C4-2B (cell line): ENCODE data around the gene RPS3.
"Not testable (repeated sequence)": the region's sequence is repeated elsewhere in the genome, so short reads cannot be mapped to it uniquely, and the experiment has no call there.

Experiments used
- H3K27ac ChIP-seq: fragments of 450-650 bp; 2 replicates; pipeline ENCODE4 v1.5.1; 2017
- ZFX ChIP-seq: fragments of 450-650 bp; IDR thresholded peaks from 2 replicates; pipeline ENCODE4 v1.6.1; 2017
- TF ChIP-seq, protein P1 (sequence below): fragments of 450-650 bp; conservative IDR thresholded peaks from 2 replicates; pipeline ENCODE4 v1.5.1; 2017; ENCODE audit warnings: mild to moderate bottlenecking

RPS3 gene

DNA sequence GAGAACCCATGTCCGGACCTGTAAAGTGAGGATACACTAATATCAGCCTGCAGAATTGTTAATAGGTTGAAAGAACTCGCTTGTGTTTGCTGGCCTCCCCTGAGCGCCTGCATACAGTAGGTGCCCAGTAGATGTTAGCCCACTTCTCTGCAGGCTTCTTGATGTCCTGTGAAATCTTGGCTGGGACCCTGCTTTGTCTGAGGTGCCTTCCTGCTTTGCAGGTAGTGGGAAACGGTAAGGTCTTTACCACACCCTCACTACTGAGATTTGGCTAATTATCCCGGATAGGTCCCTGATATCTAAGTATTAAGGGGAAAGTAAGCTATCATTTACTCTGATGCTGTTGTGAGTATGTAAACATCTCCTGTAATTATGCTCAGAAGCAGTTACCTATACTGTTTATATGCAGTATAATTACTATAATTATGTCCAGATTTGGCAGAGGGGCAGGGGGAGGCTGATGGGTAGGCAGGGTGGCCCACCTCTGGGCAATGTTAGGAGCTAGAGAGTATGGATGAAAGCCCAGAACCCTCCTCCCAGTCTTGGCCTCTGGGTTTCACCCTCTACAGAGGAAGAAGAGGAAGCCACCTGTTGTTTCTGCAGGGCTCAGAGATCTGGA lies 46.6 kb upstream of the RPS3 start:
- TF ChIP-seq ZFX = no peak
- TF ChIP-seq, protein P1, sequence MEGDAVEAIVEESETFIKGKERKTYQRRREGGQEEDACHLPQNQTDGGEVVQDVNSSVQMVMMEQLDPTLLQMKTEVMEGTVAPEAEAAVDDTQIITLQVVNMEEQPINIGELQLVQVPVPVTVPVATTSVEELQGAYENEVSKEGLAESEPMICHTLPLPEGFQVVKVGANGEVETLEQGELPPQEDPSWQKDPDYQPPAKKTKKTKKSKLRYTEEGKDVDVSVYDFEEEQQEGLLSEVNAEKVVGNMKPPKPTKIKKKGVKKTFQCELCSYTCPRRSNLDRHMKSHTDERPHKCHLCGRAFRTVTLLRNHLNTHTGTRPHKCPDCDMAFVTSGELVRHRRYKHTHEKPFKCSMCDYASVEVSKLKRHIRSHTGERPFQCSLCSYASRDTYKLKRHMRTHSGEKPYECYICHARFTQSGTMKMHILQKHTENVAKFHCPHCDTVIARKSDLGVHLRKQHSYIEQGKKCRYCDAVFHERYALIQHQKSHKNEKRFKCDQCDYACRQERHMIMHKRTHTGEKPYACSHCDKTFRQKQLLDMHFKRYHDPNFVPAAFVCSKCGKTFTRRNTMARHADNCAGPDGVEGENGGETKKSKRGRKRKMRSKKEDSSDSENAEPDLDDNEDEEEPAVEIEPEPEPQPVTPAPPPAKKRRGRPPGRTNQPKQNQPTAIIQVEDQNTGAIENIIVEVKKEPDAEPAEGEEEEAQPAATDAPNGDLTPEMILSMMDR = no peak
- H3K27ac ChIP-seq = peak overlapping the region; percentile 94

DNA sequence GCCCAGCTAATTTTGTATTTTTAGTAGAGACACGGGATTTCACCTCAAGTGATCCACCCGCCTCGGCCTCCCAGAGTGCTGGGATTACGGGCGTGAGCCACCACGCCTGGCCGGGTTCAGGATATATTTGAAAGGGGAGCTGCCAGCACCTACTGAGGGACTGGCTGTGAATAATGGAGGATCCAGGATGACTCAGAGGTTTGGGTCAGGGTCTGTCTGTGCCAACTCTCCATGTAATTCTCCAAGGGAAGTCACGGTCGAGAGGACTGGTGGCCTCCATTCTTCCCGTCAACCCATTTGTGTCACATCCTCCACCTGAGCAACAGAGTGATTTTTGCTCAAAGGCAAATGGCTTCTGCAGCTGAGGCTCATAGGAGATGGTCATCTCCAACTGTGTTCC lies 44.3 kb upstream of the RPS3 start:
- H3K27ac ChIP-seq = no peak overlapping the region
- TF ChIP-seq, protein P1 = no peak
- no peak for TF ChIP-seq ZFX

DNA sequence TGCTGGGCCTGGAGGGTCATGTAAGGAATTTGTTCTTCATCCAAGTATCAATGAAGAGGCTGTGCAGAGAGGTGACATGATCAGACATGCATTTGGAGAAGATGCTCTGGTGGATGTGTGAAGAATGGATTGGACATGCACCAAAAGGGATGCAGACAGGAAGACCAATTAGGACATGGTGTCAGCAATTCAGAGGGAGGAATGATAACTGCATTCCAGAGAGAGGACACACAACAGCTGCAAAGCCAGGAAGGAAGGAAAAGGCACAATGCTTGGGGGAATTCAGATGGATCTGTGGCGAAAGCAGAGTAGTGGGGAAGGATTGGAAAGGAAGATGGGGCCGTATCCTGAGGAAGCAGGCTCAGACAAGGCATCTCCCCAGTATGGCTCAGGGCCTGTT lies 42.7 kb upstream of the RPS3 start:
- H3K27ac ChIP-seq = no peak overlapping the region
- TF ChIP-seq ZFX = no peak
- TF ChIP-seq, protein P1 = no peak

DNA sequence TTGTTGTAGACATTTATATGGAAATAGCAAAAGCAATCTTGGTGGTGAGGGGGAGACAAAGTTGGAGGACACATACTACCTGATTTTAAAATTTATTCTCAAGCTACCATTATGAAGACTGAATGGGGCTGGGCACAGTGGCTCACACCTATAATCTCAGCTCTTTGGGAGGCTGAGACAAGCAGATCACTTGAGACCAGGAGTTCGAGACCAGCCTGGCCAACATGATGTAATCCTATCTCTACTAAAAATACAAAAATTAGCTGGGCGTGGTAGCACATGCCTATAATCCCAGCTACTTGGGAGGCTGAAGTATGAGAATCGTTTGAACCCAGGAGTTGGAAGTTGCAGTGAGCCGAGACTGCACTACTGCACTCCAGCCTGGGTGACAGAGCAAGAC lies 37.0 kb upstream of the RPS3 start:
- not testable (repeated sequence) for H3K27ac ChIP-seq

DNA sequence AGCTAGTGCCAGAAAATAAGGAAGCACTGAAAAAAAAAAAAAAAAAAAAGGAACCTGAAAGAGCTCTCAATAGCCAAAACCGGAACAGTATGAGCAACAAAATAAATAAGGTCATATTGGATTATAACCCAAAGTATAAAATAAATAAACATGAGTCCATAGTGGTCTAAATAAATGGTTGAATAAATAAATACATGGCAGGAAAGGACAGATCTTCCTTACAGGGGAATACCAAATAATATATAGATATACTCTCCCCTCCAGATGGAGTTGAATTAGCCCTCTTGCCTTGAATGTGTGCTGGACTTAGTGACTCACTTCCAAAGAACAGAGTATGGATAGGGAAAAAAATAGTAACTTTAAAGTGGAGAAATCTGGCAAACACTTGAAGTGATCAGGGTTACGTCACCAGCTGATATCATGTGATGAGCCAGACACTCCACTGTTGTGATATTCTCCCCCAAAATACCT lies 33.6 kb upstream of the RPS3 start:
- TF ChIP-seq ZFX = no peak
- TF ChIP-seq, protein P1 = no peak

DNA sequence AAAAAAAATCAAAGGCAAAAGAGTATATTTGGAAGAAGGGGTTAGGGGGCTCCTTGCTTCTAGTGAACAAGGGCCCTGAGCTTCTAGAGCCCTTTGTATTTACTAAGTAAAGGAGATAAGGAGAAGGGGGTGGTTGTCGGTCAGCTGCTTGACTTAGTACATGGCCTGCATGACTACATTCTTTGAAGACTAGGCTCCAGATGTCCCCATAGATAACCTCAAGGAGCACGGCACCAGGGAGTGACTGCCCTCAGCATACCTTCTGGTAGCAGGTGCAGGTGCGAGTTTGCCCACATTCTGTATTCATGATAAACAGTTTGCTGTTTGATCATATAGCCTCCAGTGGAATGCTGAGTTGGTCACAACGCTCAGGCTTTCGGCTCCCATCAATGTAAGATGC lies 32.5 kb upstream of the RPS3 start:
- not testable (repeated sequence) for H3K27ac ChIP-seq

More for the DNA sequence above, 33.6 kb upstream of the RPS3 start:
- no peak overlapping the region for H3K27ac ChIP-seq

DNA sequence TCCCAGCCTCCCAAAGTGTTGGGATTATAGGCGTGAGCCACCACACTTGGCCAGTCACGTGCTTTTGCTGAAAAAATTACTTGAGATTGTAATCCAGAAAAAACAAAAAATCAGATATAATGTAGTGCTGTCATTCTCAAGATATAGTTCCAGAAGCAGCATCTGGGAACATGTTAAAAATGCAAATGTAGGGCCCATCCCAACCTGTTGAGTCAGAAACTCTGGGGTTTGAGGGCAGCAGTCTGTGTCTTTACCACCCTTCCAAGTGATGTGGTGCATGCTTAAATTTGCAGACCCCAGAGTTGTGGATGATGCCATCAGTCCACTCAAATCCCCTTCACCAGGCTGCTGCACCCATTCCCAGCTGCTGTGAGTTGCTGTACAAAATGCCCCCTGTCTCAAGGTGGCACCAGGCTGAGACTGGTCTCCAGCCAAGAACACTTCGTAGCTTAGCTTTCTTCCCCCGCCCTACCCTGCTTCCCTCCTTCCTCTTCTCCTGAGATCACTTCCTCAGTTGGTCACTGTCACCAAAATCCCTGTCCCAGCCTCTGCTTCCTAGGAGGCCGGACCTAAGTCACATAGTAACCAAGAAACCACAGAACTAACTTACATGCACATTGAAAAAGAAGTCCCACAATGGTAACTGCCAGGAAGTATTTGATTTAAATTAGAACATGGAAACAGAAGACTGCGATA lies 29.6 kb upstream of the RPS3 start:
- H3K27ac ChIP-seq = peak overlapping the region; percentile 9; the same call in 1 of the 2 replicates
- TF ChIP-seq, protein P1 = no peak

DNA sequence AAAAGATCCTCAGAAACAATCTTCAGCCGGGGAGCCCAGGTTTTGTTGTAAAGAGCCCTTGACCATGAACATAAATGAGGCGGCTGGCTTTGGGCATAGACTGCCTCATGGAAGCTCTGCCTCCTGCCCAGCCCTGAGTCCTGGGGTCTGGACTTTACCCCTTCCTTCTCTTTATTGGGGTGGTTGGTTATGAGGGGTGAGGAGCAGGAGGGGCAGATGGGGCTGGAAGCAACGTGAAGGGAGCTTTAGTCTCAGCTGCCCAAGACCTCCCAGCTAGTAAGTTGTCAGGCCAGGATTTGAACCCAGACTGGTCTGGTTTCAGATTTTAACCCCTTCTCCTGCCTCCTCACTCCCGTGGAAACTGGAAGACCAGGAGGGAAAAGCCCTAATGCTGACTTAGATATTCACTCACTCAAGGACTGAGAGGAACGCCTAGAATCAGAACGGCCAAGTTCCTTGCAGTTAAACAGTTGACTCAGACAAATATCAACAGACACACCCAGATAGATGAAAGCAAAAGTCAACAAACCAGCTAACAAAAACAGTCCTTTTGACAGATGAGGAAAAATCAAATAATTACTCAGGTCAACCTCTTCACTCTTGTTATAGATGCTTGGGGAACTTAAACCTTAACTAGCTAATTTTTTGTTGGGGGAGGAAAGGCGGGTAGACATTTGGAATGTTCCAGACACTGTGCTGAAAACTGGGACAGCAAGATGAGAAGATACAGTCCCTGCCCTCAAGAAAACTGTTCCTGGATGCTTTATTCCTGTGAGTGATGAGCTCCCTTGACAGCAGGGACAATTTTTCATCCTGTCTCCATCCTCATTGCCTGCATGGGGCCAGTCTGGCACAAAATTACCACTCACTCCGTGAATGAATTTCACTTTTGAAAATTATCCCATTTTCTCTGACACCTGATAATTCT lies 27.1 kb upstream of the RPS3 start:
- H3K27ac ChIP-seq = peak overlapping the region; percentile 92
- TF ChIP-seq, protein P1 = no peak
- TF ChIP-seq ZFX = no peak
